Activated T-cell treated with anti-CD3 and anti-CD28 coated beads, Interleukin-2, amount 50 U/mL, for 4 hours (primary cell): Measurements from ENCODE around the gene DLD. TPM values are rescaled to one million over a fixed set of nuclear protein-coding genes. Genes with fewer than 3 reads are reported as not detected.
"Not testable (repeated sequence)": the region's sequence is repeated elsewhere in the genome, so short reads cannot be mapped to it uniquely, and the experiment has no call there.

Experiments
- ATAC-seq, 2 donors: fragments of 200-7000 bp; cut with Tn5 transposase; one replicate each; pipeline ENCODE4 v1.10.0; 2021
- DNase-seq: peaks from one replicate; pipeline ENCODE4 v3.0.0-alpha.2; 2020
- H3K27me3 Mint-ChIP-seq: one replicate; pipeline ENCODE4 v1.8.0; 2021; ENCODE audit warnings: low read depth, mixed read lengths
- H3K36me3 Mint-ChIP-seq: one replicate; pipeline ENCODE4 v1.8.0; 2022; ENCODE audit warnings: mixed read lengths; ENCODE audit not compliant: insufficient read depth
- H3K4me1 Mint-ChIP-seq: one replicate; pipeline ENCODE4 v1.8.0; 2021; ENCODE audit warnings: low read depth, mixed read lengths
- H3K4me3 Mint-ChIP-seq: one replicate; pipeline ENCODE4 v1.8.0; 2021; ENCODE audit warnings: mild to moderate bottlenecking, moderate library complexity, mixed read lengths
- H3K9me3 Mint-ChIP-seq: one replicate; pipeline ENCODE4 v1.8.0; 2021; ENCODE audit warnings: mixed read lengths
- total RNA-seq, 3 donors: library from RNA; stranded (reverse); gene quantifications; one replicate each; pipeline ENCODE4 v1.2.1, GENCODE V29; 2021

The DLD gene
- total RNA-seq, 3 donors from 2014 or later = 100 to 105 (median 103) TPM

DNA sequence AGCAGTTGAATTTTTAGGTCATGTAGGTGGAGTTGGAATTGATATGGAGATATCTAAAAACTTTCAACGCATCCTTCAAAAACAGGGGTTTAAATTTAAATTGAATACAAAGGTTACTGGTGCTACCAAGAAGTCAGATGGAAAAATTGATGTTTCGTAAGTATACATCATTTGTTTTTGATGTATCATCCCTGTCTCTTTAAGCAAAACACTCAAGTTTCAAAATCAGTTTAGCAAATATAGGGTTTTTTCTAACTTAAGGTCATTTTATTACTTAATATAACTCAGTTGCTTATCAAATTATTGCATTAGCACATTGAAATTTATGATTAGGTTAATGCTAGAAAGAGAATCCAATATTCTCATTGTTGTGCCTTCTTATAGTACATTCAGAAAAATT lies 24.6 kb downstream of the DLD start:
- Mint-ChIP-seq H3K4me3 (no peak overlapping the region), H3K27me3 (no peaks in the 10 kb centered on the region), H3K9me3 (peaks cover 4% of the 10 kb centered on the region), H3K36me3 (peaks cover 75% of the 10 kb centered on the region), H3K4me1 (peaks cover 28% of the 10 kb centered on the region)
- no peak for ATAC-seq
- DNase-seq = no peak

DNA sequence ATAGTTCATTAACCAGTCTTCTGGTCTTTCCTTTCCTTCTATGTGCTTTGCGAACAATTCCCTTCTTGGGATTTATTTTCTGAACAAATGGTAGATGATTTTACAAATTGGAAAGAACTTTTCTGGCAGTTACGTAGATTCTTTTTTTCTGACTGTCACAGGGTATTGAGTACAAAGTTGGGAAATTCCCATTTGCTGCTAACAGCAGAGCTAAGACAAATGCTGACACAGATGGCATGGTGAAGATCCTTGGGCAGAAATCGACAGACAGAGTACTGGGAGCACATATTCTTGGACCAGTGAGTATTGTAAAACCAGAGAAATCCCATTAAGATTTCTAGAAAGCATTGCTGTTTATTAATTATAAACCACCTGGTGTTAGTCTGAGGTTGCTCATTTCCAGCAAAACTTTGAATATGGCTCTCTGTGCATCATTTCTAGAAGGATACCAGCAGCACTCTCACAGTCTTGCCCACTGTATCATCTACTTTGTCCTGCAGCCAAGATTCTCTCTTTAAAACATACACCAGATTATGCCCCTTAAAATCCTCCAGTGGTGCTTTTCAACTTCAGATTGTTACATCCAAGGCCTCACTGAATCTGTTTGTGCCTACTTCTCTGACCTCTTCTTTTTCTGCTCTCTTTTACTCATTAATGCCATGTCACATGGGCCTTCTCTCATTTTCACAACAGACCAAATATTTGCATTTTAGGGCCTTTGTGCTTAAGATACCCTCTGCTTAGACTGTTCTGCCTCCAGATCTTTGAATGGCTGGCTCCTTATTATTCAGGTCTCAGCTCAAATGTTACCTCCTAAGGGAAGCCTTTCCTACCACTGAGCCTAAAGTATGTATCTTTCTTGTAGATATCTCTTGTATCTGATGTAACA lies 27.0 kb downstream of the DLD start:
- no peak for DNase-seq
- no peak overlapping the region for H3K4me3 Mint-ChIP-seq
- H3K9me3 Mint-ChIP-seq = no peaks in the 10 kb centered on the region
- H3K4me1 Mint-ChIP-seq = peaks cover 33% of the 10 kb centered on the region
- peaks cover 74% of the 10 kb centered on the region for H3K36me3 Mint-ChIP-seq
- ATAC-seq = no peak
- no peaks in the 10 kb centered on the region for H3K27me3 Mint-ChIP-seq

DNA sequence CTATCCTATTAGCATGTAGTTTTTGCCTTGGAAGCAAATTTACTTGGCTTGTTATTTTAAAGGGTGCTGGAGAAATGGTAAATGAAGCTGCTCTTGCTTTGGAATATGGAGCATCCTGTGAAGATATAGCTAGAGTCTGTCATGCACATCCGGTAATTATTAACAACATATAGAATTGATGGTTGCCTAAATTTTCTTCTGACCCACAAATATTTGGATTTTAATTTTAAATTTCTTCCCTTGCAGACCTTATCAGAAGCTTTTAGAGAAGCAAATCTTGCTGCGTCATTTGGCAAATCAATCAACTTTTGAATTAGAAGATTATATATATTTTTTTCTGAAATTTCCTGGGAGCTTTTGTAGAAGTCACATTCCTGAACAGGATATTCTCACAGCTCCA lies 28.0 kb downstream of the DLD start:
- no peak overlapping the region for H3K4me3 Mint-ChIP-seq

DNA sequence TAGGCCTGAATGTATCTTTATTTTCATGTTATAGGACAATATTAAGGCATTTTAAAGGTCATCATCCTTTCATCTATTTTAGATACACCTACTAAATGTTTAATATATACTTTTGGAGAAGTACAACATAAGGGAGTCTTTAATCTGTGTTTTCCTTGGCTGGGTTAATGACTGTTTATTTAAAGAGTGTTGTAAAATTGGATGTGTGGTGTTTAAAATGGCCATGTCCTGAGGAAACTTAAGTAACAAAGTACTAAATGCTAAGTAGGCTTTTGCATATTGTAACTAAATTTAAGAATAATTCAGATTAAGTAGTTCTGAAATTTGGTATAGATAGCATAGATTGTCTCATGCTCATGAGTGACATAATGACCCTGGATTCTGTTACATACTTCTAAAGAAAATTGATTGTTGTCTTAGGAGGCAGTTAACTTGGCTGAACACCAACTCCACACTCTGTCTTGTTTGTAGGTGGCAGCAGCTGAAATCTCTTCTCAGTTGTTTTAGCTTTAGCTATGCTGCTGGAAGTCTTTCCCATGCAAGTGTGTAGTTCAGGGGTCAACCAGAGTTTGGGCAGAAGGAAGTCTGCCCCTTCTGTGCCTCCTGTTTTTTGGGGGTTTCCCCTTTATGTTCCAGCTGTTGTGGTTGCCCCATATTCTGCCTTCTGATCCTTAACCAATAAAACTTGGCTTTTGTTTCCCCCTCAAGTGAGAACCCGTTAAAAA lies 29.2 kb downstream of the DLD start:
- Mint-ChIP-seq H3K36me3 (peaks cover 65% of the 10 kb centered on the region), H3K4me1 (peaks cover 39% of the 10 kb centered on the region)
- ATAC-seq = no peak

More for the DNA sequence above, 28.0 kb downstream of the DLD start:
- no peaks in the 10 kb centered on the region for H3K9me3 Mint-ChIP-seq
- peaks cover 34% of the 10 kb centered on the region for H3K4me1 Mint-ChIP-seq
- H3K27me3 Mint-ChIP-seq = no peaks in the 10 kb centered on the region
- no peak for ATAC-seq
- H3K36me3 Mint-ChIP-seq = peaks cover 71% of the 10 kb centered on the region
- no peak for DNase-seq

DNA sequence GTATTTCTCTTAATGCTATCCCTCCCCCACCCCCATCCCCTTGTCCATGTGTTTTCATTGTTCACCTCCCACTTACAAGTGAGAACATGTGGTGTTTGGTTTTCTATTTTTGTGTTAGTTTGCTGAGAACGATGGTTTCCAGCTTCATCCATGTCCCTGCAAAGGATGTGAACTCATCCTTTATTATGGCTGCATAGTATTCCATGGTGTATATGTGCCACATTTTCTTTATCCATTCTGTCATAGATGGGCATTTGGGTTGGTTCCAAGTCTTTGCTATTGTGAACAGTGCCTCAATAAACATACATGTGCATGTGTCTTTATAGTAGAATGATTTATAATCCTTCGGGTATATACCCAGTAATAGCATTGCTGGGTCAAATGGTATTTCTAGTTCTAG lies 30.8 kb downstream of the DLD start:
- ATAC-seq, DNase-seq, H3K9me3 Mint-ChIP-seq, H3K27me3 Mint-ChIP-seq, H3K4me3 Mint-ChIP-seq: not testable (repeated sequence)
- Mint-ChIP-seq H3K4me1 (peaks cover 46% of the 10 kb centered on the region), H3K36me3 (peaks cover 68% of the 10 kb centered on the region)

More for the DNA sequence above, 29.2 kb downstream of the DLD start:
- DNase-seq = no peak
- Mint-ChIP-seq H3K9me3 (no peaks in the 10 kb centered on the region), H3K27me3 (no peaks in the 10 kb centered on the region), H3K4me3 (no peak overlapping the region)

DNA sequence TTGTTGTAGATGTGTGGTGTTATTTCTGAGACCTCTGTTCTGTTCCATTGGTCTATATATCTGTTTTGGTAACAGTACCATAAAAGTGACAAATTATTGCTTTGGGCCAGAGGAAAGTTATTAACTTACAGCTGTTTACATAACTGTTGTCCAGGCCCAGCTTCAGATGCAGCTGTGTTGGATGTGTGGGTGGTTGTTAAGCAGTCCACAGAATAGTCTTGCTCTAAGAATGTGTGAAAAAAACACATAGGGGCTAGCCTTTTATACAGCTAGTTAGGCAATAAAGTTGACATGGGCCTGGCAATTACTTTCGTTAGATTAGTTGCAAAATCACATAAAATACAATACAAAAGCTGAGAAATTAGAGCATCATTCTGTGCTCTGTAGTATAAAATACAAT lies 31.9 kb downstream of the DLD start:
- DNase-seq (no peak), ATAC-seq (no peak)
- Mint-ChIP-seq H3K4me3 (no peak overlapping the region), H3K4me1 (peaks cover 41% of the 10 kb centered on the region), H3K36me3 (peaks cover 60% of the 10 kb centered on the region), H3K27me3 (no peaks in the 10 kb centered on the region), H3K9me3 (no peaks in the 10 kb centered on the region)

DNA sequence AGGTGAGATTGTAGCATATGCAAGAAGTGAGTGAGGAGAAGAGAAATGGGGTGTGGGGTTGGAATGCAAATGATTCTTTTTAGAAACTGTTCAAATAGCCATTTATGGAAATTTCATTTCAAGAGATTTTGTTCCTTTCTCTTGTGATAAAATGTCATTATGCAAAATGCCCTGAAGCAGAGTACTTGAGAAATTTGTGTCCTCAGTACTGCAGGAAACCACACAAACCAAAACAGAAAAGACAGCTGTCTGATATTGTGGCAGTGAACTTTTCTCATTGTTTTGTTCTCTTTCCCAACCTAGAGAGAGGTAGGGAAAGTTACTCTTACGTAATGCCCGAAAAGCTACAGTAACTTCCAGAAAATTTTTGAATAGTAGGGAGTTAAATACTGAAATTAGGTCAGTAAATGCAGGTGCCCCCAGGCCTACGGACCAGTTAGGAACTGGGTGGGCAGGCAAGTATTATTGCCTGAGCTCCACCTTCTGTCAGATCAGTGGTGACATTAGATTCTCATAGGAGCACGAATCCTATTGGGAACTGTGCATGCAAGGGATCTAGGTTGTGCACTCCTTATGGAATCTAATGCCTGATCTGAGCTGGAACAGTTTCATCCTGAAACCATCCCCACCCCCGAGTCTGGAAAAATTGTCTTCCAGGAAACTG lies 34.0 kb downstream of the DLD start:
- ATAC-seq (no peak), DNase-seq (no peak)
- H3K4me1 Mint-ChIP-seq = peaks cover 41% of the 10 kb centered on the region
- H3K9me3 Mint-ChIP-seq = no peaks in the 10 kb centered on the region
- peaks cover 51% of the 10 kb centered on the region for H3K36me3 Mint-ChIP-seq
- no peak overlapping the region for H3K4me3 Mint-ChIP-seq
- no peaks in the 10 kb centered on the region for H3K27me3 Mint-ChIP-seq

DNA sequence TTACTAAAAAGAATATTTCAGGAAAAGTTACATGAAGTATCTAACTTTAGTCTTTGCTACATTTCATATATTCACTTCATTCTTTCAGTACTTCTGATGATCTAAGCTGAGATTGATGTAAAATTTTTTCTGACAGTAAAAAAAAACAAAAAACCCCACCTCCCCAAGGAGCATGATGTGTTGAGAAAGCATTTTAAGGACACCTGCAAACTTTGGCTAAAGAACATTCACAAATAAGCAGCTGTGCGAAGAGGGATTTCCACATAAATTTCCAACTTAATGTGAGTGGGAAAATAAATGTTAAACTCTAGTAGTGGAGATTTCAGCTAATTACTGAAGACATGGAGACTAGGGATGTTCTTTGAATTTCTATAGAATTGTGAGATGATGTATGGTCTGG lies 35.5 kb downstream of the DLD start:
- peaks cover 35% of the 10 kb centered on the region for H3K4me1 Mint-ChIP-seq
- H3K4me3 Mint-ChIP-seq = no peak overlapping the region
- ATAC-seq = no peak
- peaks cover 39% of the 10 kb centered on the region for H3K36me3 Mint-ChIP-seq
- DNase-seq = no peak
- no peaks in the 10 kb centered on the region for H3K9me3 Mint-ChIP-seq
- H3K27me3 Mint-ChIP-seq = no peaks in the 10 kb centered on the region

DNA sequence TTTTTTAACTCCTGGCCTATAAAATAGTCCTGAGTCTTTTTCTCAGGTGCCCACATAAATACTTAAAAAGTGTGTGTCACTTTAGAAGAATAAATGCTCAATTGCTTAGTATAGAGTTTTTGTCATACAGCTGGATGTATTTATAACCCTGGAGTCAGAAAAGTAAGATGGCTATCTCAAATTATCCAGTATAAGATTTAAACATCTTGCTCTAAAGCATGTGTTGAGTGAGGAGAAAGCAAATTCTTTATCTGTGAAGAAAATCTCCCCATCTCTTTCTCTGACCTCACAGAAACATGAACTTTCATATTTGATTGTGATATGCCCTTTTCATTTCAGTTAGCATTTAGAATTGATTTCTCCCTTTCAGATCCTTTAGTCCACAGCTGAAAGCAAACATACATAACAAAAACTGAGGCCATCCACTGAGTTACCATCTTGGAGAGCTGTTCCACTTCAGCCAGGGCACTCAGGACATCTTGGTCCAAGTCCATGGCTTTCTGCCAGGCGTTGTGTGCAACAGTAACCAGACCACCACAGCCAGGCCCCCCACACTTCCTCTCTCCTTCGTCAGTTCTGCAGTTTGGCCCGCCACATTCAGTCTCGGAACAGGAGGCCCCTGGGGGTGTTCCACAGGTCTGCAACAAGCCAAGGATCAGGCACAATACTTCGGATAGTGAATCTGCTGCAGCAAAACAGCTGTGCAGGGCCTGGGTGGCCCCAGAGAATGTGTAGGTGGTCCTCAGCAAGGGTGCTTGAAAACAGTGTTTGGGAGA lies 40.9 kb downstream of the DLD start:
- ATAC-seq (no peak), DNase-seq (no peak)
- Mint-ChIP-seq H3K36me3 (peaks cover 24% of the 10 kb centered on the region), H3K4me3 (no peak overlapping the region), H3K27me3 (no peaks in the 10 kb centered on the region), H3K9me3 (no peaks in the 10 kb centered on the region), H3K4me1 (peaks cover 7% of the 10 kb centered on the region)

DNA sequence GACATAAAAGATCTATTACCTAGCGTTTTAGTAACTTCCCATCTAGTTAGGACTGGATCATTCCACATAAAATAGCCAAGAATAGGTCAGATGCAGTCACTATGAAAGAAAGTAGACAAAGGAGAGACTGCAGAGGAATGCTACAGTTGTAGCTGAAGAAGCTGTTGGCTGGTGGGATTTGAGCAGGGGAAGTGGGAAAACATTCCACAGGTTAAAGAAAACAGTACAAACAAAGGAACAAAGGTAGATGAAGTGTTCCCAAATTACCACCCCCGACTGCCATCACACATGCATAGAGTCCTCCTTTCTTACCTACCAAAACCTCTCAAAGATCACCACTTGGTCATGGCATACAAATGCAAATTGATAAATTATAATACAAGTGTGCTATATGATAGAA lies 41.8 kb downstream of the DLD start:
- Mint-ChIP-seq H3K4me1 (peaks cover 7% of the 10 kb centered on the region), H3K36me3 (peaks cover 22% of the 10 kb centered on the region), H3K27me3 (no peaks in the 10 kb centered on the region), H3K4me3 (no peak overlapping the region), H3K9me3 (no peaks in the 10 kb centered on the region)
- DNase-seq (no peak), ATAC-seq (no peak)

DNA sequence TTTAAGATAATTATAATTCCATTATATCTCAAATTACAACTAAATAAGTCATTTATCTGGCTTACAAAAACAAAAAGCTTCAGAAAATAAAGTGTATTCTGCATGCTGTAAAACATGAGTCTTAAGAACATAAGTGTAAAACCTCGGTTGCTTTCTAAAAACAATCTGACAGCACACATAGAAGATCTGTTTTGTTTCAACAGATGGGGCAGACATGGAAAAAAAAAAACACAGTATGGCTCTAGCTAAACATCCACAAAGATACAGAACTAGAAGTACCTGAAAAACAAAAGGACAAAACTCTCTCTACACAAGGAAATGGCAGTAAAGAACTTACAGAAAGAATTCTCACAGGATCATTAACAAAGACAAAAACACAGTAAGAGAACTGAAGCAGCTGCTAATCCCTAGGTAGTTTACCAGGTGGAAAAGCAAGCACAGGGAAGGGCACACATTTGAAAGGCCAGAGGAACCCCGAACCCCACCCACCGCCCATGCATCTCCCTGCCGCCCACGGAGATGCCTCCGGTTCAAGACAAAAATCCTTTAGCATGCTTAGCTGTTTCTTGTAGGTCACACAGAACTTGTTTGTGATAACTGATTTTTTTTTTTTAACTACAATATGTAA lies 42.5 kb downstream of the DLD start:
- Mint-ChIP-seq H3K4me1 (peaks cover 7% of the 10 kb centered on the region), H3K36me3 (peaks cover 22% of the 10 kb centered on the region), H3K4me3 (no peak overlapping the region), H3K9me3 (no peaks in the 10 kb centered on the region), H3K27me3 (no peaks in the 10 kb centered on the region)
- ATAC-seq = no peak
- DNase-seq = no peak

DNA sequence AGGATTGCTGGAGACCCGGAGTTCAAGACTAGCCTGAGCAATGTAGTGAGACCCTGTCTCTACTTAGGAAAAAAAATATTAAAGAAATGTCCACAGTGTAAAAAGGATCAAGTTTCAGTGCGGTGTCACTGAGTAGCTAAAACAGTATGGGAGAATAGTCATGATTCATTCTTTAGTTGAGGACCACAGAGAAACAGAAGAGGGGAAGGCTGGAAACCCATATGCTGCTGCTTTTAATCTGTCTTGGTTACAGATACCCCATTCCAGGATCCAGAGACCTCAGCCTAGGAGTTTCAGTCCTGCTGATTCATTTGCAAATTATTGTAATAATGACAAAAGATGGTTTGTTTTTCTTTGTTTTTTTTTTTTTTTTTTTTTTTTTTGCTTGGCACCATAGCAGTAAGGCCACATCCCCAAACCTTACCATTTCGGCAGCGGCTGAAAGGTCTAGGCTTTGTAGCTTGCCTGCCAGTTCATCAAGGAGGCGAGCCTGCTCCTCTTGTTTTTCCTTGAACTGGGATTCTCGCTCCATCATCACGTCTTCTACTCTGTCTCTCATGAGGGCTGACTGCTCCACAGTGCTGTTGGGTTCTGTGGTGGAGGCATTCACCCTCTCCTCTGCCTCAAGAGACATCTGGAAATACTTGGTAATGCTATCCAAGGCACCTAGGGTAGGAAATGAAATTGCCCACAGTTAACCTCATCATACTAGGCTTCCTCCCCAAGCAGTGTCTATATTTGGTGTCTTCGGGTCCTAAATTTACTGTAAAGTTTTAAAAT lies 44.2 kb downstream of the DLD start:
- no peak for ATAC-seq
- no peak for DNase-seq
- Mint-ChIP-seq H3K4me1 (peaks cover 7% of the 10 kb centered on the region), H3K4me3 (no peak overlapping the region), H3K9me3 (no peaks in the 10 kb centered on the region), H3K36me3 (peaks cover 14% of the 10 kb centered on the region), H3K27me3 (no peaks in the 10 kb centered on the region)

DNA sequence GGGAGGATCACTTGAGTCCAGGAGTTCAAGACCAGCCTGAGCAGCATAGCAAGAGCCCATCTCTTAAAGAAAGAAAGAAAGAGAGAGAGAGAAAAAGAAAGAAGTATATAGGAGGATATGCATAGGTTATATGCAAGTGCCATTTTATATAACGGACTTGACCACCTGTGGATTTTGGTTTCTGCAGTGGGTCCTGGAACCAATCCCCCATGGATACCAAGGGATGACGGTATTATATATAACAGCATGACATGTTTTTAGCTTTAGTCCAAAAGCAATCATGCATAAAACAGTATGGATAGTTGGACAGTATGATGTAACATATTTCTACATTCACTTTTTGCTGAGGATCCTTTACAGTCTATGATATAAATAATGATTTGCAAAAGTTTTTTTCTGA lies 45.3 kb downstream of the DLD start:
- no peaks in the 10 kb centered on the region for H3K9me3 Mint-ChIP-seq
- H3K36me3 Mint-ChIP-seq = peaks cover 18% of the 10 kb centered on the region
- ATAC-seq = no peak
- no peak for DNase-seq
- H3K27me3 Mint-ChIP-seq = no peaks in the 10 kb centered on the region
- peaks cover 7% of the 10 kb centered on the region for H3K4me1 Mint-ChIP-seq
- no peak overlapping the region for H3K4me3 Mint-ChIP-seq
